Kidney (tissue), 14 donors: Measurements from ENCODE around the gene CAPS. TPM values are rescaled to one million over a fixed set of nuclear protein-coding genes. Genes with fewer than 3 reads are reported as not detected.

Experiments
- DNase-seq, 5 donors: peaks; one replicate each; pipeline ENCODE4 v3.0.0-alpha.2; 2013 to 2020
- FAIRE-seq: peaks from 2 replicates; lab custom pipeline; 2012; peaks lifted over from hg19 to GRCh38; lab: Jason Lieb, UNC
- H3K27ac ChIP-seq, 2 donors: one replicate each; pipeline ENCODE4 v1.7.0; 2013; ENCODE audit warnings: low read depth in 2 of 2, low read length in 2 of 2, inconsistent platforms in 1 of 2
- H3K27me3 ChIP-seq: one replicate; pipeline ENCODE4 v1.7.1; 2013; ENCODE audit warnings: low read length, inconsistent platforms; ENCODE audit not compliant: control insufficient read depth, insufficient read depth
- H3K36me3 ChIP-seq, 3 donors: one replicate each; pipeline versions ENCODE4 v1.7.0 to v1.7.1; 2013; ENCODE audit warnings: low read length in 3 of 3, control low read depth in 1 of 3, inconsistent platforms in 1 of 3; ENCODE audit not compliant: insufficient read depth in 3 of 3, control insufficient read depth in 2 of 3
- H3K4me1 ChIP-seq, 3 donors: one replicate each; pipeline versions ENCODE4 v1.7.0 to v1.7.1; 2013; ENCODE audit warnings: low read length in 3 of 3, inconsistent platforms in 1 of 3, low read depth in 1 of 3; ENCODE audit not compliant: control insufficient read depth in 2 of 3, insufficient read depth in 2 of 3
- H3K4me3 ChIP-seq, 3 donors: one replicate each; pipeline versions ENCODE4 v1.7.0 to v1.8.1; 2013; ENCODE audit warnings: low read length in 3 of 3, control low read depth in 1 of 3, inconsistent platforms in 1 of 3
- H3K9ac ChIP-seq, 3 donors: one replicate each; pipeline versions ENCODE4 v1.7.0 to v1.7.1; 2013; ENCODE audit warnings: low read length in 3 of 3, control low read depth in 1 of 3, inconsistent platforms in 1 of 3
- H3K9me3 ChIP-seq, 3 donors: one replicate each; pipeline versions ENCODE4 v1.7.0 to v1.7.1; 2013; ENCODE audit warnings: low read length in 3 of 3, control low read depth in 1 of 3, inconsistent platforms in 1 of 3; ENCODE audit not compliant: control insufficient read depth in 2 of 3, insufficient read depth in 1 of 3
- intact Hi-C: fragments of 100-400 bp; cut with DNase I; formaldehyde crosslinking; loops from one replicate; pipeline ENCODE4 v1.11.1; 2022
- polyA plus RNA-seq: library from polyadenylated mRNA; stranded (reverse); fragments of 350-450 nt; fragmentation: Illumina TruSeq; extraction: RNeasy Lipid Tissue Mini Kit (QIAGEN cat#74804); gene quantifications from one replicate; pipeline ENCODE4 v1.2.3, GENCODE V29; 2014; ENCODE audit warnings: low read depth, low replicate concordance; ENCODE audit not compliant: insufficient read depth
- total RNA-seq: library from RNA; stranded (reverse); fragmentation: NEBNext Ultra II Directional; extraction: Animal tissue kit (Norgen Biotek cat#: 25700); gene quantifications from one replicate; pipeline ENCODE4 v1.2.1, GENCODE V29; 2021
- TF ChIP-seq, protein P1 (sequence below): IDR thresholded peaks from 3 replicates; pipeline ENCODE4 v1.5.1; 2012; ENCODE audit warnings: mild to moderate bottlenecking, moderate library complexity, borderline replicate concordance; ENCODE audit not compliant: insufficient read depth; ENCODE audit errors: extremely low read depth
- donor health status: control.
- donor health status: control.
- donor health status: control.
- donor health status: control.
- donor health status: control.
- donor health status: DM: yes; HTN: yes; CAD: no.
- donor health status: Normal renal cell carcinoma (clear cell type).

CAPS gene
- total and polyA plus RNA-seq, 2 donors from 2014 or later, result 53.0 to 82.1 TPM

GRCh38 chr19:5953680-5954213 is 39.7 kb downstream of the CAPS start:
- Histone ChIP-seq H3K4me3 (no peak overlapping the region), H3K4me1 (peaks cover 11 to 38% (median 34%) of the 10 kb centered on the region in 3 donors)

GRCh38 chr19:5954293-5954692 is 40.2 kb downstream of the CAPS start:
- Histone ChIP-seq H3K9me3 (no peaks in the 10 kb centered on the region), H3K27ac (no peak overlapping the region), H3K9ac (no peak overlapping the region), H3K4me1 (peaks cover 11 to 39% (median 34%) of the 10 kb centered on the region in 3 donors), H3K27me3 (no peaks in the 10 kb centered on the region), H3K36me3 (no peaks in the 10 kb centered on the region), H3K4me3 (no peak overlapping the region)
- intact Hi-C loops, result no loop called here
- FAIRE-seq (no peak), DNase-seq (peak in 1 of 5 donors; percentile 20)
- TF ChIP-seq, protein P1, sequence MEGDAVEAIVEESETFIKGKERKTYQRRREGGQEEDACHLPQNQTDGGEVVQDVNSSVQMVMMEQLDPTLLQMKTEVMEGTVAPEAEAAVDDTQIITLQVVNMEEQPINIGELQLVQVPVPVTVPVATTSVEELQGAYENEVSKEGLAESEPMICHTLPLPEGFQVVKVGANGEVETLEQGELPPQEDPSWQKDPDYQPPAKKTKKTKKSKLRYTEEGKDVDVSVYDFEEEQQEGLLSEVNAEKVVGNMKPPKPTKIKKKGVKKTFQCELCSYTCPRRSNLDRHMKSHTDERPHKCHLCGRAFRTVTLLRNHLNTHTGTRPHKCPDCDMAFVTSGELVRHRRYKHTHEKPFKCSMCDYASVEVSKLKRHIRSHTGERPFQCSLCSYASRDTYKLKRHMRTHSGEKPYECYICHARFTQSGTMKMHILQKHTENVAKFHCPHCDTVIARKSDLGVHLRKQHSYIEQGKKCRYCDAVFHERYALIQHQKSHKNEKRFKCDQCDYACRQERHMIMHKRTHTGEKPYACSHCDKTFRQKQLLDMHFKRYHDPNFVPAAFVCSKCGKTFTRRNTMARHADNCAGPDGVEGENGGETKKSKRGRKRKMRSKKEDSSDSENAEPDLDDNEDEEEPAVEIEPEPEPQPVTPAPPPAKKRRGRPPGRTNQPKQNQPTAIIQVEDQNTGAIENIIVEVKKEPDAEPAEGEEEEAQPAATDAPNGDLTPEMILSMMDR, result no peak

More at GRCh38 chr19:5953680-5954213, 39.7 kb downstream of the CAPS start:
- no peaks in the 10 kb centered on the region for H3K9me3 ChIP-seq
- DNase-seq (peak in 2 of 5 donors; percentile 12 to 32), FAIRE-seq (no peak)
- TF ChIP-seq, protein P1, result no peak
- H3K27me3 ChIP-seq, result no peaks in the 10 kb centered on the region
- no peak overlapping the region for H3K9ac ChIP-seq
- intact Hi-C loops, result no loop called here
- H3K36me3 ChIP-seq, result no peaks in the 10 kb centered on the region
- H3K27ac ChIP-seq, result no peak overlapping the region

DNA sequence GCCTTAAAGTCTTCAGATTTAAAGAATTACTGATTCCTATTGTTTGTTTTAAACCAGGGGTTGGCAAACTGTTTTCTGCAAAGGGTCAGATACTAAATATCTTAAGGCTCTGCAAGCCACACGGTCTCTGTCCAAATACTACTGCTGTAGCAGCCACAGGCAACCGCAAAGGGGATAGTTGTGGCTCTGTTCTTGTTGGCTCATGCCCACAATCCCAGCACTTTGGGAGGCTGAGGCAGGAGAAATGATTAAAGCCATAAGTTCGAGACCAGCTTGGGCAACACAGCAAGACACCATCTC is 41.5 kb downstream of the CAPS start:
- no peak overlapping the region for H3K4me3 ChIP-seq
- FAIRE-seq, result no peak

More for the DNA sequence above, 41.5 kb downstream of the CAPS start:
- TF ChIP-seq, protein P1, result no peak
- intact Hi-C loops, result no loop called here
- Histone ChIP-seq H3K4me1 (peaks cover 9 to 48% (median 39%) of the 10 kb centered on the region in 3 donors), H3K36me3 (no peaks in the 10 kb centered on the region), H3K9me3 (no peaks in the 10 kb centered on the region), H3K27me3 (no peaks in the 10 kb centered on the region), H3K9ac (no peak overlapping the region), H3K27ac (no peak overlapping the region)
- no peak for DNase-seq
